Body of pancreas (tissue), 4 donors: ENCODE measurements around the gene PHOSPHO1. TPM values are rescaled to one million over a fixed set of nuclear protein-coding genes. Genes with fewer than 3 reads are reported as not detected.
A peak's percentile ranks its signal among the peaks of the same experiment; 100 is the strongest.

Experiments
- ATAC-seq: fragments of 150-250 bp; one replicate; pipeline ENCODE4 v1.9.1; 2016
- DNase-seq, 4 donors: peaks; one replicate each; pipeline ENCODE4 v3.0.0-alpha.2; 2019
- H3K27ac ChIP-seq, 4 donors: fragments of 200-600 bp; sonication (generic); 1 replicate in 3 of 4; 2 replicates in 1 of 4; pipeline versions ENCODE4 v1.5.1 to v1.6.1; 2016 to 2019; ENCODE audit warnings: mild to moderate bottlenecking in 1 of 4, mixed read lengths in 1 of 4, moderate library complexity in 1 of 4
- H3K27me3 ChIP-seq, 2 donors: fragments of 200-600 bp; sonication (generic); one replicate each; pipeline ENCODE4 v1.6.0; 2016; ENCODE audit warnings: mild to moderate bottlenecking in 1 of 2
- H3K36me3 ChIP-seq, 2 donors: fragments of 200-600 bp; sonication (generic); replicated peaks in 1 of 2; 2 replicates each; pipeline ENCODE4 v1.5.1; 2016; ENCODE audit warnings: low read depth in 2 of 2; ENCODE audit not compliant: insufficient read depth in 1 of 2
- H3K4me1 ChIP-seq: fragments of 200-600 bp; sonication (generic); one replicate; pipeline ENCODE4 v1.6.0; 2016
- H3K4me3 ChIP-seq, 2 donors: fragments of 200-600 bp; sonication (generic); 1 replicate in 1 of 2; 2 replicates in 1 of 2; pipeline ENCODE4 v1.5.1; 2016 to 2019
- H3K9me3 ChIP-seq, 3 donors: fragments of 200-600 bp; sonication (generic); 1 replicate in 2 of 3; 2 replicates in 1 of 3; pipeline ENCODE4 v1.5.1; 2016
- POLR2A ChIP-seq, 3 donors: fragments of 450-650 bp; IDR thresholded peaks; one replicate each; pipeline ENCODE4 v1.6.1; 2016; ENCODE audit warnings: antibody characterized with exemption in 3 of 3, mild to moderate bottlenecking in 2 of 3
- WGBS, 2 donors: methylation state at CpG; one replicate each; pipeline ENCODE4 v1.1.5; 2017; 5-methylcytosine and 5-hydroxymethylcytosine counted together
- intact Hi-C: fragments of 100-400 bp; cut with DNase I; formaldehyde crosslinking; loops from one replicate; pipeline ENCODE4 v1.15.1; 2023
- total RNA-seq, 2 donors: library from RNA; depleted of rRNA; stranded (reverse); fragments of >200 nt; gene quantifications; one replicate each; pipeline ENCODE4 v1.1.0, GENCODE V29; 2016
- TF ChIP-seq, protein P1 (sequence below), 7 experiments: fragments of 450-650 bp in 4 of 7; fragments of 200-600 bp in 3 of 7; sonication (generic) in 3 of 7; IDR thresholded peaks; one replicate each; pipeline ENCODE4 v1.5.1; 2016 to 2019; ENCODE audit warnings: antibody characterized with exemption in 7 of 7

The PHOSPHO1 gene
- total RNA-seq, 2 donors from 2014 or later = 13.5 TPM; not detected in 1

GRCh38 chr17:49254066-49254465 lies 23.5 kb upstream of the PHOSPHO1 start:
- no peaks in the 10 kb centered on the region for H3K4me1 ChIP-seq
- no peaks in the 10 kb centered on the region for H3K36me3 ChIP-seq
- no peaks in the 10 kb centered on the region for H3K27me3 ChIP-seq
- H3K27ac ChIP-seq = no peak overlapping the region
- TF ChIP-seq, protein P1, sequence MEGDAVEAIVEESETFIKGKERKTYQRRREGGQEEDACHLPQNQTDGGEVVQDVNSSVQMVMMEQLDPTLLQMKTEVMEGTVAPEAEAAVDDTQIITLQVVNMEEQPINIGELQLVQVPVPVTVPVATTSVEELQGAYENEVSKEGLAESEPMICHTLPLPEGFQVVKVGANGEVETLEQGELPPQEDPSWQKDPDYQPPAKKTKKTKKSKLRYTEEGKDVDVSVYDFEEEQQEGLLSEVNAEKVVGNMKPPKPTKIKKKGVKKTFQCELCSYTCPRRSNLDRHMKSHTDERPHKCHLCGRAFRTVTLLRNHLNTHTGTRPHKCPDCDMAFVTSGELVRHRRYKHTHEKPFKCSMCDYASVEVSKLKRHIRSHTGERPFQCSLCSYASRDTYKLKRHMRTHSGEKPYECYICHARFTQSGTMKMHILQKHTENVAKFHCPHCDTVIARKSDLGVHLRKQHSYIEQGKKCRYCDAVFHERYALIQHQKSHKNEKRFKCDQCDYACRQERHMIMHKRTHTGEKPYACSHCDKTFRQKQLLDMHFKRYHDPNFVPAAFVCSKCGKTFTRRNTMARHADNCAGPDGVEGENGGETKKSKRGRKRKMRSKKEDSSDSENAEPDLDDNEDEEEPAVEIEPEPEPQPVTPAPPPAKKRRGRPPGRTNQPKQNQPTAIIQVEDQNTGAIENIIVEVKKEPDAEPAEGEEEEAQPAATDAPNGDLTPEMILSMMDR (IDR thresholded peaks at IDR 0.05) = no peak
- TF ChIP-seq POLR2A (IDR thresholded peaks at IDR 0.05) = no peak
- no peak for DNase-seq
- intact Hi-C loops = no loop called here
- 60% methylated on average over 4 of the region's 4 CpGs for WGBS, 2 donors
- no peak for ATAC-seq
- no peaks in the 10 kb centered on the region for H3K9me3 ChIP-seq
- no peak overlapping the region for H3K4me3 ChIP-seq

GRCh38 chr17:49252148-49252695 lies 21.6 kb upstream of the PHOSPHO1 start:
- H3K27me3 ChIP-seq = no peaks in the 10 kb centered on the region
- 77 to 79% methylated on average over 6 of the region's 6 CpGs for WGBS, 2 donors
- H3K9me3 ChIP-seq = no peaks in the 10 kb centered on the region
- no peak for ATAC-seq
- H3K4me3 ChIP-seq = no peak overlapping the region
- H3K4me1 ChIP-seq = no peaks in the 10 kb centered on the region
- H3K27ac ChIP-seq = no peak overlapping the region
- intact Hi-C loops = no loop called here
- TF ChIP-seq, protein P1 (IDR thresholded peaks at IDR 0.05) = no peak
- no peak for TF ChIP-seq POLR2A (IDR thresholded peaks at IDR 0.05)
- H3K36me3 ChIP-seq = no peaks in the 10 kb centered on the region
- peak in 1 of 4 donors; percentile 34 for DNase-seq

- H3K4me1 ChIP-seq = no peaks in the 10 kb centered on the region
- no peaks in the 10 kb centered on the region for H3K27me3 ChIP-seq
- no peak overlapping the region for H3K27ac ChIP-seq
- 80 to 84% methylated on average over 12 of the region's 12 CpGs for WGBS, 2 donors
- H3K36me3 ChIP-seq = no peaks in the 10 kb centered on the region
- ATAC-seq = no peak
- H3K9me3 ChIP-seq = no peaks in the 10 kb centered on the region
- DNase-seq = no peak
- TF ChIP-seq, protein P1 (IDR thresholded peaks at IDR 0.05) = no peak
- TF ChIP-seq POLR2A (IDR thresholded peaks at IDR 0.05) = no peak
- no peak overlapping the region for H3K4me3 ChIP-seq
- intact Hi-C loops = no loop called here
These were observed 19.4 kb upstream of the PHOSPHO1 start for GRCh38 chr17:49249890-49250522.

- ATAC-seq = no peak
- H3K36me3 ChIP-seq = no peaks in the 10 kb centered on the region
- H3K4me1 ChIP-seq = no peaks in the 10 kb centered on the region
- no peaks in the 10 kb centered on the region for H3K27me3 ChIP-seq
- 31 to 43% methylated on average over 4 to 10 of the region's 10 CpGs for WGBS, 2 donors
- no peaks in the 10 kb centered on the region for H3K9me3 ChIP-seq
- no peak overlapping the region for H3K4me3 ChIP-seq
- intact Hi-C loops = no loop called here
- DNase-seq = peak in 1 of 4 donors; percentile 20
- TF ChIP-seq, protein P1 (IDR thresholded peaks at IDR 0.05) = no peak
- TF ChIP-seq POLR2A (IDR thresholded peaks at IDR 0.05) = no peak
- H3K27ac ChIP-seq = no peak overlapping the region
These were observed 18.8 kb upstream of the PHOSPHO1 start for GRCh38 chr17:49249292-49249794.

DNA sequence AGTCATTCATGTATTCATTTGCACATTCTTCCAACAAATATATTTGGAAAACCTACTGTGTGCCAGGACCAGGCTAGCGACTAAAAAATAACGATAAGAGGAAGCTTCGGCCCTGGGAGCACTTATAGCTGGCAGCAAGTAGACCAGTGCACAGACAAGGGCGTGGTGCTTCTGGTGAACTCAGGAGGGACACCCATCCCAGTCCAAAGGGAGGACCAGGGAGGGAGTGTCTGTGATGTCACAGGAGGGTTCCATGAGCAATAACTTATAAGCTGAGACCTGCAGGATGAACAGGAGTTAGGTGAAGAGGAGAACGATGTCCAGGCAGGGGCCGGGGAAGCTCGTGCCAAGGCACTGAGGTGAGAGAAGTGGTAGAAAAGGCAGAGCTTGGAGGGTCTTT lies 17.4 kb upstream of the PHOSPHO1 start:
- TF ChIP-seq POLR2A (IDR thresholded peaks at IDR 0.05) = no peak
- TF ChIP-seq, protein P1 (IDR thresholded peaks at IDR 0.05) = no peak
- intact Hi-C loops = no loop called here
- no peaks in the 10 kb centered on the region for H3K36me3 ChIP-seq
- 83 to 87% methylated on average over 7 of the region's 7 CpGs for WGBS, 2 donors
- no peak overlapping the region for H3K27ac ChIP-seq
- H3K27me3 ChIP-seq = no peaks in the 10 kb centered on the region
- no peaks in the 10 kb centered on the region for H3K9me3 ChIP-seq
- no peak for ATAC-seq
- H3K4me3 ChIP-seq = no peak overlapping the region
- no peak for DNase-seq
- no peaks in the 10 kb centered on the region for H3K4me1 ChIP-seq
